ENCODE data around the gene NUP133. TPM values are rescaled to one million over a fixed set of nuclear protein-coding genes. Genes with fewer than 3 reads are reported as not detected.

NUP133 gene
- total RNA-seq, 1 experiment from 2014 or later: 50.9 TPM

GRCh38 chr1:229436201-229436600 lies 71.9 kb downstream of the NUP133 start:
- no TSS peak for BruUV-seq (replicated peaks)

GRCh38 chr1:229434641-229435051 lies 73.5 kb downstream of the NUP133 start:
- no peak for TF ChIP-seq CTCF (IDR thresholded peaks at IDR 0.05; ENCODE audit: unreplicated experiment)
- Mint-ChIP-seq H3K27ac (ENCODE audit: unreplicated experiment) (no peak overlapping the region), H3K36me3 (ENCODE audit: insufficient read depth, unreplicated experiment) (peaks cover 10% of the 10 kb centered on the region), H3K9me3 (ENCODE audit: low read depth, unreplicated experiment) (no peaks in the 10 kb centered on the region), H3K4me3 (ENCODE audit: low read depth, unreplicated experiment) (no peak overlapping the region), H3K4me1 (ENCODE audit: low read depth, unreplicated experiment) (no peaks in the 10 kb centered on the region), H3K27me3 (ENCODE audit: unreplicated experiment) (peaks cover 50% of the 10 kb centered on the region)
- intact Hi-C loops (cut with micrococcal nuclease; ENCODE audit: unreplicated experiment): no loop called here
- BruUV-seq (replicated peaks): no TSS peak
- no peak for DNase-seq
- CTCF ChIA-PET: no interaction called here

More at GRCh38 chr1:229436201-229436600, 71.9 kb downstream of the NUP133 start:
- intact Hi-C loops (cut with micrococcal nuclease; ENCODE audit: unreplicated experiment): no loop called here
- CTCF ChIA-PET: no interaction called here
- Mint-ChIP-seq H3K27me3 (ENCODE audit: unreplicated experiment) (peaks cover 35% of the 10 kb centered on the region), H3K36me3 (ENCODE audit: insufficient read depth, unreplicated experiment) (peaks cover 5% of the 10 kb centered on the region), H3K4me1 (ENCODE audit: low read depth, unreplicated experiment) (no peaks in the 10 kb centered on the region), H3K4me3 (ENCODE audit: low read depth, unreplicated experiment) (no peak overlapping the region), H3K9me3 (ENCODE audit: low read depth, unreplicated experiment) (no peaks in the 10 kb centered on the region), H3K27ac (ENCODE audit: unreplicated experiment) (no peak overlapping the region)
- no peak for DNase-seq
- TF ChIP-seq CTCF (IDR thresholded peaks at IDR 0.05; ENCODE audit: unreplicated experiment): no peak

- Mint-ChIP-seq H3K4me1 (ENCODE audit: low read depth, unreplicated experiment) (no peaks in the 10 kb centered on the region), H3K4me3 (ENCODE audit: low read depth, unreplicated experiment) (no peak within 1 kb of the TSS), H3K27me3 (ENCODE audit: unreplicated experiment) (peaks cover 52% of the 10 kb centered on the region), H3K27ac (ENCODE audit: unreplicated experiment) (no peak within 1 kb of the TSS), H3K9me3 (ENCODE audit: low read depth, unreplicated experiment) (no peaks in the 10 kb centered on the region), H3K36me3 (ENCODE audit: insufficient read depth, unreplicated experiment) (peaks cover 10% of the 10 kb centered on the region)
- no peak for DNase-seq
- TF ChIP-seq CTCF (IDR thresholded peaks at IDR 0.05; ENCODE audit: unreplicated experiment): no peak
- no TSS peak for BruUV-seq (replicated peaks)
- intact Hi-C loops (cut with micrococcal nuclease; ENCODE audit: unreplicated experiment): no loop called here
- CTCF ChIA-PET: no interaction called here
Observed at GRCh38 chr1:229434005-229434640, 74.0 kb downstream of the NUP133 start, which contains the start of gene ACTA1. Gene ACTA1 (minus strand): TSS chr1:229434094. CDS start chr1:229433115, 979 bp downstream.

- H3K27ac Mint-ChIP-seq (ENCODE audit: unreplicated experiment): no peak overlapping the region
- no peak overlapping the region for H3K4me3 Mint-ChIP-seq (ENCODE audit: low read depth, unreplicated experiment)
- peaks cover 54% of the 10 kb centered on the region for H3K27me3 Mint-ChIP-seq (ENCODE audit: unreplicated experiment)
- TF ChIP-seq CTCF (IDR thresholded peaks at IDR 0.05; ENCODE audit: unreplicated experiment): no peak
- no peak for DNase-seq
- intact Hi-C loops (cut with micrococcal nuclease; ENCODE audit: unreplicated experiment): no loop called here
- no peaks in the 10 kb centered on the region for H3K4me1 Mint-ChIP-seq (ENCODE audit: low read depth, unreplicated experiment)
- H3K9me3 Mint-ChIP-seq (ENCODE audit: low read depth, unreplicated experiment): no peaks in the 10 kb centered on the region
- peaks cover 10% of the 10 kb centered on the region for H3K36me3 Mint-ChIP-seq (ENCODE audit: insufficient read depth, unreplicated experiment)
- CTCF ChIA-PET: no interaction called here
- no TSS peak for BruUV-seq (replicated peaks)
Observed at GRCh38 chr1:229433364-229434004, 74.7 kb downstream of the NUP133 start.
